Stomach (tissue), 9 donors: ENCODE data around the gene STAT4. TPM values are rescaled to one million over a fixed set of nuclear protein-coding genes. Genes with fewer than 3 reads are reported as not detected.

Source experiments
- DNase-seq, 2 donors: peaks; one replicate each; pipeline versions ENCODE4 v3.0.0 to v3.0.0-alpha.2; 2013 to 2019
- H3K27ac ChIP-seq, 5 donors: fragments of 200-600 bp in 4 of 5; sonication (generic) in 4 of 5; one replicate each; pipeline ENCODE4 v1.5.1; 2013 to 2019; ENCODE audit warnings: mild to moderate bottlenecking in 1 of 5, moderate library complexity in 1 of 5
- H3K27me3 ChIP-seq, 3 donors: fragments of 200-600 bp; sonication (generic); one replicate each; pipeline ENCODE4 v1.5.1; 2017 to 2019; ENCODE audit warnings: mixed run types in 1 of 3
- H3K36me3 ChIP-seq, 4 donors: fragments of 200-600 bp; sonication (generic); 1 replicate in 3 of 4; 2 replicates in 1 of 4; pipeline ENCODE4 v1.5.1; 2016 to 2019
- H3K4me1 ChIP-seq, 4 donors: fragments of 200-600 bp; sonication (generic); one replicate each; pipeline ENCODE4 v1.5.1; 2016 to 2019
- H3K4me3 ChIP-seq, 4 donors: fragments of 200-600 bp; sonication (generic) in 3 of 4; one replicate each; pipeline ENCODE4 v1.5.1; 2016 to 2019; ENCODE audit warnings: mild to moderate bottlenecking in 1 of 4
- H3K9me3 ChIP-seq, 4 donors: fragments of 200-600 bp; sonication (generic); one replicate each; pipeline ENCODE4 v1.5.1; 2016 to 2019
- EP300 ChIP-seq: sonication (generic); formaldehyde crosslinking; IDR thresholded peaks from one replicate; pipeline ENCODE4 v1.6.1; 2017; ENCODE audit warnings: antibody characterized with exemption
- POLR2A ChIP-seq, 4 donors: fragments of 450-650 bp; IDR thresholded peaks; one replicate each; pipeline ENCODE4 v1.6.1; 2016; ENCODE audit warnings: antibody characterized with exemption in 4 of 4, control low read depth in 2 of 4, mild to moderate bottlenecking in 1 of 4, moderate library complexity in 1 of 4
- POLR2AphosphoS5 ChIP-seq, 3 donors: sonication (generic); formaldehyde crosslinking; IDR thresholded peaks; one replicate each; pipeline ENCODE4 v1.6.1; 2016; ENCODE audit warnings: antibody characterized with exemption in 3 of 3
- WGBS, 5 donors: extraction: QIAGEN DNeasy Blood & Tissue Kit in 3 of 5; methylation state at CpG; one replicate each; pipeline versions ENCODE4 v1.1.5 to v1.1.7; 2013 to 2018; 5-methylcytosine and 5-hydroxymethylcytosine counted together
- intact Hi-C: fragments of 100-400 bp; cut with DNase I; formaldehyde crosslinking; loops from one replicate; pipeline ENCODE4 v1.15.1; 2023; ENCODE audit warnings: low total_unique reads
- polyA plus RNA-seq, 3 donors: library from polyadenylated mRNA; stranded (reverse); fragments of 200-250 nt; gene quantifications; one replicate each; pipeline ENCODE4 v1.2.3, GENCODE V29; 2013
- total RNA-seq, 5 donors: library from RNA; depleted of rRNA; stranded (reverse); fragments of >200 nt; gene quantifications; one replicate each; pipeline versions ENCODE4 v1.1.0 to v1.2.3, GENCODE V29; 2014 to 2016
- TF ChIP-seq, protein P1 (sequence below), 7 experiments: fragments of 450-650 bp in 4 of 7; fragments of 200-600 bp in 3 of 7; sonication (generic) in 3 of 7; IDR thresholded peaks; one replicate each; pipeline ENCODE4 v1.5.1; 2016 to 2019; ENCODE audit warnings: antibody characterized with exemption in 7 of 7, control low read depth in 2 of 7, mild to moderate bottlenecking in 1 of 7
- donor health status: healthy with polysubstance abuse.
- donor health status: Bipolar disorder and iron deficiency.
- donor health status: healthy.

The STAT4 gene
- total and polyA plus RNA-seq, 8 donors, result 0.75 to 21.4 (median 3.8) TPM

DNA sequence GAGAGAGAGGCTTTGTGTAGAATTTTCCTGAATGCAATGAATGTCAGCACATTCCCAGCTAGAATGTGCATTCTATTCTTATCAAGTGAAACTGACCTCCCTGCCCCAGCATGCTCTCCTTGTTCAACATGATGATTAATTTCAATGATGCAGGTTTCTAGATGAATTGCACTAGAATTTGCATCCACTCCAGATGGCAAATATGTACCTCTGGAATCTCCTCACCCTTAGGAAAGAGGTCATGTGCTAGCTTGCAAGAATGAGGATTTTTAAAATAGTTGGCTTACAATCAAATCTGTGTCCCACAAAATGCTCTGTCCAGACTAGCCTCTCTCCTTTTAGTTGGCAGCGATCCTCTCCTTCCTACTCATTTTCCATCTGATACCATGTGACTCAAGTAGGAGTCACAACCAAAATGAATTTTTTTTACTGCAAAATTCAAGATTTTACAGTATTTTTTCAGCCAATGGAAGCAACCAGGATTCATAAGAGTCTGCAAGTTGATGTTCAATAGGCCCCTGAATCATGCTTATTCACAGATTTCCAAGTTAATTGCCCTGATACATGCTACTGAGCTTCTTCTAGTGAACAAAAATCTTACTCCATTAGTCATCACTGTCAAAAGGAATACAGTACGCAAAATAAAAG is 21.0 kb upstream of the STAT4 start:
- Histone ChIP-seq H3K27ac (no peak overlapping the region), H3K9me3 (no peaks in the 10 kb centered on the region), H3K27me3 (no peaks in the 10 kb centered on the region), H3K4me3 (no peak overlapping the region), H3K4me1 (peaks cover 0 to 15% (median 8%) of the 10 kb centered on the region in 4 donors), H3K36me3 (no peaks in the 10 kb centered on the region)
- intact Hi-C loops, result no loop called here
- 60 to 77% (median 71%) methylated on average over 2 of the region's 2 CpGs for WGBS, 5 donors
- peak in 1 of 2 donors; percentile 53 for DNase-seq
- TF ChIP-seq POLR2A (IDR thresholded peaks at IDR 0.05) (no peak), EP300 (no peak), POLR2AphosphoS5 (IDR thresholded peaks at IDR 0.05) (no peak)
- TF ChIP-seq, protein P1, sequence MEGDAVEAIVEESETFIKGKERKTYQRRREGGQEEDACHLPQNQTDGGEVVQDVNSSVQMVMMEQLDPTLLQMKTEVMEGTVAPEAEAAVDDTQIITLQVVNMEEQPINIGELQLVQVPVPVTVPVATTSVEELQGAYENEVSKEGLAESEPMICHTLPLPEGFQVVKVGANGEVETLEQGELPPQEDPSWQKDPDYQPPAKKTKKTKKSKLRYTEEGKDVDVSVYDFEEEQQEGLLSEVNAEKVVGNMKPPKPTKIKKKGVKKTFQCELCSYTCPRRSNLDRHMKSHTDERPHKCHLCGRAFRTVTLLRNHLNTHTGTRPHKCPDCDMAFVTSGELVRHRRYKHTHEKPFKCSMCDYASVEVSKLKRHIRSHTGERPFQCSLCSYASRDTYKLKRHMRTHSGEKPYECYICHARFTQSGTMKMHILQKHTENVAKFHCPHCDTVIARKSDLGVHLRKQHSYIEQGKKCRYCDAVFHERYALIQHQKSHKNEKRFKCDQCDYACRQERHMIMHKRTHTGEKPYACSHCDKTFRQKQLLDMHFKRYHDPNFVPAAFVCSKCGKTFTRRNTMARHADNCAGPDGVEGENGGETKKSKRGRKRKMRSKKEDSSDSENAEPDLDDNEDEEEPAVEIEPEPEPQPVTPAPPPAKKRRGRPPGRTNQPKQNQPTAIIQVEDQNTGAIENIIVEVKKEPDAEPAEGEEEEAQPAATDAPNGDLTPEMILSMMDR (IDR thresholded peaks at IDR 0.05), result no peak

DNA sequence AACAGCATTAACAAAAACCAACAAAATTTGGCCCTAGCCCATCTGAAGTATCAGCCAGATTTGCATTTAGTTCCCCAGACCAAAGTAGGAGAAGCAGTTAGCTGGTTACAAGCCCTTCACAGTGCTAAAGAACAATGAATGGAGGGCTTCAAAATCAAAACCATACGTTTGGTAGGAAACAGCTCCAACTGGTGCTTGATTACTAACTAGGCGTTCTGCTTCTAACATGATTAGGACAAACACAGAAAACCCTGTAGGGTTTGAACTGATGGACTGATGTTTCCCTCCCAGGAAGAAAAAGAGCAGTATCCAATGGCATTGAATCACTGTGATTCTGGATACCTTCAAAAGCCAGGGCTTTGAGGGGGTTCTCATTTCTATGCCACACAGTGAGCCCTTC is 20.5 kb upstream of the STAT4 start:
- no peak for DNase-seq
- intact Hi-C loops, result no loop called here

DNA sequence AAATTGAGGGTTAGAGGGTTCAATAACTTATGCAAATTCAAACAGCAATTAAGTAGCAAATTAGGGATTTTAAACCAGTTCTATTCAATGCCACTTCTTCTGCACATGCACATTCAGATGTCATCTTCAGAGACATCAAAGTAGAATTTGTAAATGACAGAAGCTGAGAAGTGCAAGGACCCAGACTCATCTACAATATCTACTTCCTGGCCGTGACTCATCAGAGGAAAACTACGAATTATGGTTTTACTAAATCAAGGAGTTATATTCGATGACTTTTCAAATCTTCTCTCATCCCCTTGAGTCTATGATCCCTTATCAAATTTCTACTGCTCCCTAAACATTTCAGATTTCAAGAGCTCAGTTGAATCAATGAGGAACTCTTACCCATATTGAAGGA is 20.0 kb upstream of the STAT4 start:
- Histone ChIP-seq H3K4me3 (no peak overlapping the region), H3K4me1 (peaks cover 0 to 23% (median 12%) of the 10 kb centered on the region in 4 donors), H3K36me3 (no peaks in the 10 kb centered on the region), H3K9me3 (no peaks in the 10 kb centered on the region), H3K27me3 (no peaks in the 10 kb centered on the region), H3K27ac (no peak overlapping the region)
- WGBS, 5 donors, result 66 to 82% (median 75%) methylated on average over 3 of the region's 3 CpGs
- DNase-seq, result no peak
- TF ChIP-seq EP300, result no peak
- no peak for TF ChIP-seq POLR2A (IDR thresholded peaks at IDR 0.05)
- TF ChIP-seq, protein P1 (IDR thresholded peaks at IDR 0.05), result no peak
- no peak for TF ChIP-seq POLR2AphosphoS5 (IDR thresholded peaks at IDR 0.05)
- intact Hi-C loops, result no loop called here

More for the DNA sequence above, 20.5 kb upstream of the STAT4 start:
- 59 to 69% (median 62%) methylated on average over 2 of the region's 2 CpGs for WGBS, 5 donors
- Histone ChIP-seq H3K27ac (no peak overlapping the region), H3K4me3 (no peak overlapping the region), H3K9me3 (no peaks in the 10 kb centered on the region), H3K27me3 (no peaks in the 10 kb centered on the region), H3K36me3 (no peaks in the 10 kb centered on the region), H3K4me1 (peaks cover 0 to 18% (median 10%) of the 10 kb centered on the region in 4 donors)
- TF ChIP-seq POLR2AphosphoS5 (IDR thresholded peaks at IDR 0.05) (no peak), POLR2A (IDR thresholded peaks at IDR 0.05) (no peak), EP300 (no peak)
- TF ChIP-seq, protein P1 (IDR thresholded peaks at IDR 0.05), result no peak

DNA sequence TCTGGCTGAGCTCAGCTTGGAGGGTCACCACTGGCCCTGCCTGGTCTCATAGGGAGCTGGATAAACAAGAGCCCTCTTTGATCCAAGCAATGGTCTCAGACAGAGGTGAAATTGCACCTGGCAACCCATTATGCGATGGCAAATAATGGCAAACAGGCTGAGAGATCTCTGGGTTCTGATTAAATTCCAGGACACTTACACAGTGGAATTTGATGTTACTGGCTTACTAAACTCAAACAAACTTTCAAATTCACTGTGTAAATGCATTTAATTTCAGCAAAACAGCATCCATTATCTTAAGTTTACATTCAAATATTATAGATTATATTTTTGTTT is 19.5 kb upstream of the STAT4 start:
- intact Hi-C loops, result no loop called here
- DNase-seq, result no peak
- Histone ChIP-seq H3K27ac (no peak overlapping the region), H3K36me3 (no peaks in the 10 kb centered on the region), H3K27me3 (no peaks in the 10 kb centered on the region), H3K4me3 (no peak overlapping the region), H3K9me3 (no peaks in the 10 kb centered on the region), H3K4me1 (peaks cover 0 to 28% (median 15%) of the 10 kb centered on the region in 4 donors)
- WGBS, 5 donors, result 68 to 81% (median 74%) methylated on average over 1 of the region's 1 CpG
- TF ChIP-seq EP300, result no peak
- TF ChIP-seq, protein P1 (IDR thresholded peaks at IDR 0.05), result no peak
- TF ChIP-seq POLR2AphosphoS5 (IDR thresholded peaks at IDR 0.05), result no peak
- no peak for TF ChIP-seq POLR2A (IDR thresholded peaks at IDR 0.05)
